ENCODE data around the gene DPP8.
"Not testable (repeated sequence)": the region's sequence is repeated elsewhere in the genome, so short reads cannot be mapped to it uniquely, and the experiment has no call there.

The DPP8 gene

GRCh38 chr15:65460741-65461347 lies 56.6 kb downstream of the DPP8 start:
- DNase-seq (ENCODE audit: low read depth): peak; percentile 21
- TF ChIP-seq CTCF (IDR thresholded peaks at IDR 0.05; ENCODE audit: insufficient read depth, low read depth, low read length, missing control alignments): no peak
- no peak overlapping the region for H3K4me3 ChIP-seq (ENCODE audit: low read length)

- DNase-seq (ENCODE audit: low read depth); H3K4me3 ChIP-seq (ENCODE audit: low read length): not testable (repeated sequence)
Measured at GRCh38 chr15:65455256-65455655, 62.2 kb downstream of the DPP8 start.

DNA sequence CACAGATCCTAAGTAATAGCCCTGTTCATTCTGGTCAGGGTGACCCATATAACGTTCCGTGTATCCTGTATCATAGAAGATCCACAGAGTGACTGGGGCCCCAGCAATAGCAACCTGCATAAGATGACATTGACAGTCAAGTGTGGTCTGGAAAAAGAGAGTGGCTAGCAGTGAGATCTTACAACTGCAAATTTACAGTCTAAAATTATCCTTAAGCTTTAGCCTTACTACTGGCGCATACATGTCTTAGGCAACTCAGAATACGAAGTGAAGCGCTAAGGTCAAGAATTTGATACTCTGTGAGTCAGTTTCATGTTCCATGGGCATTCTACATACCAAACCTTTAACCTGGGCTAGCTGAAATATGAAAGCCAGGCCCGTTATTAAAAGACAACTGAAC lies 65.5 kb downstream of the DPP8 start:
- no peak overlapping the region for H3K4me3 ChIP-seq (ENCODE audit: low read length)
- no peak for DNase-seq (ENCODE audit: low read depth)
- TF ChIP-seq CTCF (IDR thresholded peaks at IDR 0.05; ENCODE audit: insufficient read depth, low read depth, low read length, missing control alignments): no peak

DNA sequence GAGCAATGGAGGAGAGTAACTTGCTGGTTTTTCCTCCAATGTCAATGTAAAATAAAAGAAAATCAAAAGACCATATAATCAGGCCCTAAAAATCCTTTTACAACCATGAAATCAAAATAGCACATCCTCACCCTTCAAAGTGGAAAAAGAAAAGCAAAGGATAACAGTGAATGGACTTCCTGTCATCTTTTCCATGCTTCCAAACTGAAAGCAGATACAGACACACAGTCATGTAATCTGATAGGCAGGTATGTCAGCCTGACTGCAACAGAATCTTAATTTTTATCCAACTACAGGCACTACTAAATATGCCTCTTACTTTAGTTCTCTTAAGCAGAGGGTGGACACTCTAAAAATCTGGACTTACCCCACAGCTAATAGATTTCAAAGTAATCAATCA lies 66.9 kb downstream of the DPP8 start:
- no peak for DNase-seq (ENCODE audit: low read depth)
- no peak overlapping the region for H3K4me3 ChIP-seq (ENCODE audit: low read length)
- no peak for TF ChIP-seq CTCF (IDR thresholded peaks at IDR 0.05; ENCODE audit: insufficient read depth, low read depth, low read length, missing control alignments)

DNA sequence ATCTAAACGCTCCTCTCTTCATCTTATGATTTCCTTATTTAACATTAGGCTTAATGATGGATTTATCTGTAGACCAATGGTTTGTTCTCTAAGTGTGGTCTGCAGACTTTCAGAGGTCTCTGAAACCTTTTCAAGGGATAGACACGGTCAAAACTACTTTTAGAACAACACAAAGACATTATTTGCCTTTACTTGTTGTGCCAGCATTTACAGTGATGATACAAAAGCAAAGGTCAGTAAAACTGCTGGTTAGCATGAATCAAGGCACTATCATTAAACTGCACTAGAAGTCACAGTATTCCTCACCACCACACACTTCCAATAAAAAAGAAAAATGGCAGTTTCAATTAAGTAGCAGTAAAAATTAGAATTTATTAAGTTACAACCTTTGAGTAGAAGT lies 70.3 kb downstream of the DPP8 start:
- DNase-seq (ENCODE audit: low read depth): no peak
- TF ChIP-seq CTCF (IDR thresholded peaks at IDR 0.05; ENCODE audit: insufficient read depth, low read depth, low read length, missing control alignments): no peak
- H3K4me3 ChIP-seq (ENCODE audit: low read length): no peak overlapping the region

GRCh38 chr15:65434201-65434600 lies 83.3 kb downstream of the DPP8 start:
- no peak overlapping the region for H3K4me3 ChIP-seq (ENCODE audit: low read length)
- DNase-seq (ENCODE audit: low read depth): no peak
- no peak for TF ChIP-seq CTCF (IDR thresholded peaks at IDR 0.05; ENCODE audit: insufficient read depth, low read depth, low read length, missing control alignments)

DNA sequence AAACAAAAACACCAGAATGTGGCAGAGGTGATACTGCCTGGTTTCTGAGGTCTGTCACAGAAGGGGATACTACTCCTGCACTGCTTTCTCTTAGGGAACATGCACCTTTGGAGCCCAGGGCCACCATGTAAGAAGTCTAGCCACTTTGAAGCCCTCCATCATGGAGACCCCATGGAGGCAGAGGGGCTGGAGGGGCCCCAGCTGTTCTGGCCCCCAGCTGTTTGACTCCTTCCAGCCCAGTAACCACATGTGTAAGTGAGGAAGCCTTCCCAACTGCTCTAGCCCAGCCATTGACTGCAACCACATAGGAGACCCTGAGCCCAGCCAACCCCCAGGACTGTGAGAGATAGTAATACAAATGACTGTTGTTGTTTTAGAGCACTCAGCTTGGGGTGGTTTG lies 85.8 kb downstream of the DPP8 start:
- no peak overlapping the region for H3K4me3 ChIP-seq (ENCODE audit: low read length)
- TF ChIP-seq CTCF (IDR thresholded peaks at IDR 0.05; ENCODE audit: insufficient read depth, low read depth, low read length, missing control alignments): no peak
- no peak for DNase-seq (ENCODE audit: low read depth)

Data from epithelial cell of esophagus (primary cell).